Measurements from ENCODE around the gene FLACC1. TPM values are rescaled to one million over a fixed set of nuclear protein-coding genes. Genes with fewer than 3 reads are reported as not detected.

The FLACC1 gene
- total and polyA plus RNA-seq, 9 of the 15 experiments (the other 6 are each of a cell fraction or from before 2014, with no cell fraction given), result 0.07 to 0.68 (median 0.22) TPM; not detected in 2

DNA sequence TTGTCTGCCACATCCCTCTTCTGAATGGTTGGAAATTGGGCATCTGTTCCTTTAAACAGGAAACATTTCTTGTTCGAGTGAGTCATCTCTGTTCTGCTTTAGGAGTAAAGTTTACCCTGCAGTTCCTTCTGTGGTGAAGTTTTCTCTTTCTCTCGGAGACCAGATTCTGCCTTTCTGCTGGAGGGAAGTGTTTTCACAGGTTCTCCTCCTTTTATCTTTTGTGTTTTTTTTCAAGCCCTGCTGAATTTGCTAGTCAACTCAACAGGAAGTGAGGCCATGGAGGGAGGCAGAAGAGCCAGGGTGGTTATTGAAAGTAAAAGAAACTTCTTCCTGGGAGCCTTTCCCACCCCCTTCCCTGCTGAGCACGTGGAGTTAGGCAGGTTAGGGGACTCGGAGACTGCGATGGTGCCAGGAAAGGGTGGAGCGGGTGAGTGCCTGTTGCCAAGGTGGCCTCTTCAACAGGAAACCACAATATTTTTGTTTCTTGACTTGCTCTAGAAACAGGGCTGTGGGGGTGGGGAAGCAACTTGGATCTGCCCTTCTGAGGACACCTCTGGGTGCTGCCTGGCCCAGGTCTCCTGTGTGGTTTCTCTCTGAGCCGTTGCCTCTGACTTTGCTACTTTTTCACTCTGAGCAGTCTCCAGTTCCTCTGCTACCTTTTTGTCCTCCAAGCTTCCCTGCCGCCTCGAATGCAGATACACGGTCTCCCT, 99.0 kb downstream of the FLACC1 start (continued):
- TF ChIP-seq, protein P1, sequence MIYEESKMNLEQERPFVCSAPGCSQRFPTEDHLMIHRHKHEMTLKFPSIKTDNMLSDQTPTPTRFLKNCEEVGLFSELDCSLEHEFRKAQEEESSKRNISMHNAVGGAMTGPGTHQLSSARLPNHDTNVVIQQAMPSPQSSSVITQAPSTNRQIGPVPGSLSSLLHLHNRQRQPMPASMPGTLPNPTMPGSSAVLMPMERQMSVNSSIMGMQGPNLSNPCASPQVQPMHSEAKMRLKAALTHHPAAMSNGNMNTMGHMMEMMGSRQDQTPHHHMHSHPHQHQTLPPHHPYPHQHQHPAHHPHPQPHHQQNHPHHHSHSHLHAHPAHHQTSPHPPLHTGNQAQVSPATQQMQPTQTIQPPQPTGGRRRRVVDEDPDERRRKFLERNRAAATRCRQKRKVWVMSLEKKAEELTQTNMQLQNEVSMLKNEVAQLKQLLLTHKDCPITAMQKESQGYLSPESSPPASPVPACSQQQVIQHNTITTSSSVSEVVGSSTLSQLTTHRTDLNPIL (CRISPR knock-in tag; IDR thresholded peaks at IDR 0.05), result no peak
- TF ChIP-seq, protein P2, sequence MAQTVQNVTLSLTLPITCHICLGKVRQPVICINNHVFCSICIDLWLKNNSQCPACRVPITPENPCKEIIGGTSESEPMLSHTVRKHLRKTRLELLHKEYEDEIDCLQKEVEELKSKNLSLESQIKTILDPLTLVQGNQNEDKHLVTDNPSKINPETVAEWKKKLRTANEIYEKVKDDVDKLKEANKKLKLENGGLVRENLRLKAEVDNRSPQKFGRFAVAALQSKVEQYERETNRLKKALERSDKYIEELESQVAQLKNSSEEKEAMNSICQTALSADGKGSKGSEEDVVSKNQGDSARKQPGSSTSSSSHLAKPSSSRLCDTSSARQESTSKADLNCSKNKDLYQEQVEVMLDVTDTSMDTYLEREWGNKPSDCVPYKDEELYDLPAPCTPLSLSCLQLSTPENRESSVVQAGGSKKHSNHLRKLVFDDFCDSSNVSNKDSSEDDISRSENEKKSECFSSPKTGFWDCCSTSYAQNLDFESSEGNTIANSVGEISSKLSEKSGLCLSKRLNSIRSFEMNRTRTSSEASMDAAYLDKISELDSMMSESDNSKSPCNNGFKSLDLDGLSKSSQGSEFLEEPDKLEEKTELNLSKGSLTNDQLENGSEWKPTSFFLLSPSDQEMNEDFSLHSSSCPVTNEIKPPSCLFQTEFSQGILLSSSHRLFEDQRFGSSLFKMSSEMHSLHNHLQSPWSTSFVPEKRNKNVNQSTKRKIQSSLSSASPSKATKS (CRISPR knock-in tag; IDR thresholded peaks at IDR 0.05), result no peak
- no peak for TF ChIP-seq NFIX (CRISPR knock-in tag; IDR thresholded peaks at IDR 0.05; ENCODE audit: low read depth)
- no peak for TF ChIP-seq GABPB2 (CRISPR knock-in tag; conservative IDR thresholded peaks at IDR 0.05)
- TF ChIP-seq, protein P3, sequence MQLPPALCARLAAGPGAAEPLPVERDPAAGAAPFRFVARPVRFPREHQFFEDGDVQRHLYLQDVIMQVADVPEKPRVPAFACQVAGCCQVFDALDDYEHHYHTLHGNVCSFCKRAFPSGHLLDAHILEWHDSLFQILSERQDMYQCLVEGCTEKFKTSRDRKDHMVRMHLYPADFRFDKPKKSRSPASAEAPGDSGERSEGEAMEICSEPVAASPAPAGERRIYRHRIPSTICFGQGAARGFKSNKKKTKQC (CRISPR knock-in tag; IDR thresholded peaks at IDR 0.05), result no peak
- no peak for TF ChIP-seq HNRNPK (IDR thresholded peaks at IDR 0.05; ENCODE audit: low read depth, low read length, poor library complexity, severe bottlenecking)
- TF ChIP-seq, protein P4, sequence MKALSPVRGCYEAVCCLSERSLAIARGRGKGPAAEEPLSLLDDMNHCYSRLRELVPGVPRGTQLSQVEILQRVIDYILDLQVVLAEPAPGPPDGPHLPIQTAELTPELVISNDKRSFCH (CRISPR knock-in tag; IDR thresholded peaks at IDR 0.05), result no peak
- TF ChIP-seq, protein P4 (tag; IDR thresholded peaks at IDR 0.05), result peak; percentile 49; the same call in 1 of the 2 replicates
- TF ChIP-seq FOXJ2 (tag; IDR thresholded peaks at IDR 0.05), result no peak
- no peak for TF ChIP-seq ARNT (IDR thresholded peaks at IDR 0.05)
- no peak for TF ChIP-seq PCBP2 (IDR thresholded peaks at IDR 0.05; ENCODE audit: low read depth, low read length, poor library complexity, severe bottlenecking)
- TF ChIP-seq ZNF124 (CRISPR knock-in tag; IDR thresholded peaks at IDR 0.05), result no peak
- TF ChIP-seq SNRNP70 (optimal IDR thresholded peaks at IDR 0.05; ENCODE audit: low read depth, low read length), result no peak
- TF ChIP-seq, protein P5, sequence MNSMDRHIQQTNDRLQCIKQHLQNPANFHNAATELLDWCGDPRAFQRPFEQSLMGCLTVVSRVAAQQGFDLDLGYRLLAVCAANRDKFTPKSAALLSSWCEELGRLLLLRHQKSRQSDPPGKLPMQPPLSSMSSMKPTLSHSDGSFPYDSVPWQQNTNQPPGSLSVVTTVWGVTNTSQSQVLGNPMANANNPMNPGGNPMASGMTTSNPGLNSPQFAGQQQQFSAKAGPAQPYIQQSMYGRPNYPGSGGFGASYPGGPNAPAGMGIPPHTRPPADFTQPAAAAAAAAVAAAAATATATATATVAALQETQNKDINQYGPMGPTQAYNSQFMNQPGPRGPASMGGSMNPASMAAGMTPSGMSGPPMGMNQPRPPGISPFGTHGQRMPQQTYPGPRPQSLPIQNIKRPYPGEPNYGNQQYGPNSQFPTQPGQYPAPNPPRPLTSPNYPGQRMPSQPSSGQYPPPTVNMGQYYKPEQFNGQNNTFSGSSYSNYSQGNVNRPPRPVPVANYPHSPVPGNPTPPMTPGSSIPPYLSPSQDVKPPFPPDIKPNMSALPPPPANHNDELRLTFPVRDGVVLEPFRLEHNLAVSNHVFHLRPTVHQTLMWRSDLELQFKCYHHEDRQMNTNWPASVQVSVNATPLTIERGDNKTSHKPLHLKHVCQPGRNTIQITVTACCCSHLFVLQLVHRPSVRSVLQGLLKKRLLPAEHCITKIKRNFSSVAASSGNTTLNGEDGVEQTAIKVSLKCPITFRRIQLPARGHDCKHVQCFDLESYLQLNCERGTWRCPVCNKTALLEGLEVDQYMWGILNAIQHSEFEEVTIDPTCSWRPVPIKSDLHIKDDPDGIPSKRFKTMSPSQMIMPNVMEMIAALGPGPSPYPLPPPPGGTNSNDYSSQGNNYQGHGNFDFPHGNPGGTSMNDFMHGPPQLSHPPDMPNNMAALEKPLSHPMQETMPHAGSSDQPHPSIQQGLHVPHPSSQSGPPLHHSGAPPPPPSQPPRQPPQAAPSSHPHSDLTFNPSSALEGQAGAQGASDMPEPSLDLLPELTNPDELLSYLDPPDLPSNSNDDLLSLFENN (IDR thresholded peaks at IDR 0.05; ENCODE audit: low read depth in 2 of 2, low read length in 2 of 2), result no peak
